ENCODE results near the gene SEC23B. TPM values are rescaled to one million over a fixed set of nuclear protein-coding genes. Genes with fewer than 3 reads are reported as not detected.
A peak's percentile ranks its signal among the peaks of the same experiment; 100 is the strongest.

Gene SEC23B
- polyA plus RNA-seq, 1 of the 3 experiments (the other 2 are of a cell fraction): 55.2 TPM

DNA sequence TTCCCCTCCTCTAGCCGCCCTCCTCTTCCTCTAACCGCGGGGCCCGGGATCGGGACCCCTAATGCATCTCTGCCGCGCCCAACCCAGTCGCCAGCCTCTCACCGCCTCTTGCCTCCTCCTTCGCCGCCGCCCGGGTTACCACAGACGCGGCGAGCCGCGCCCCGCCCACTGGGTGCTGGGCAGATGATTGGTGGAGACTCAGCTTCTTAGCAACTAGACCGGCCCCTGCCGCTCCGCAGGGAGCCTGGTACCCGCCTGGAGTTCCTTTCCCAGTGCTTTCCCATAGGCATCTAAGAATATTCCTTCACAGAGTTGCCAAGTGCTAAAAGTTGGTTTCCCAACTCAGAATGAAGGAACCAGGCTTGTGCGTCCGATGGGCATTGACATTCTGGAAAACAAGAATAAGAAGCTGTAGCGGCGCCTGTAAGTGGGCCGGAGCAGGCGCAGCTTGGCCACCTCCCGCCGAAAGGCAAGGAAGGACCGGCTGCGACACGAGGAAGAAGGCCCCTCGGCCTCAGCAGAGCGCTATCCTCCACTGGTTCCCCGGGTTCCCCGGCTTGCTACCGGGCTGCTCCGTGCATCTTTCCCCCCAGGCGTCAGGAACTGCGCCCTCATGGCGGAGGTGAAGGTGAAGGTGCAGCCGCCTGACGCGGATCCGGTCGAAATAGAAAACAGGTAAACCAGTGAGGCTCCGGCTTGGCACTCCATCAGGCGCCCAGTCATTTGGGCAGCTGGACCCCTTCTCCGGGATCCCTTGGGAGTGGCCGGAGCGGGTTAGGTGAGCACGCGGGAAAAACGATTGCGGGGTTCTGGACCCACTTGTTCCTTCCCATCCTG lies 40.6 kb upstream of the SEC23B start, which contains the start of the genes DZANK1 and POLR3F (continued):
- TF ChIP-seq, protein P1, sequence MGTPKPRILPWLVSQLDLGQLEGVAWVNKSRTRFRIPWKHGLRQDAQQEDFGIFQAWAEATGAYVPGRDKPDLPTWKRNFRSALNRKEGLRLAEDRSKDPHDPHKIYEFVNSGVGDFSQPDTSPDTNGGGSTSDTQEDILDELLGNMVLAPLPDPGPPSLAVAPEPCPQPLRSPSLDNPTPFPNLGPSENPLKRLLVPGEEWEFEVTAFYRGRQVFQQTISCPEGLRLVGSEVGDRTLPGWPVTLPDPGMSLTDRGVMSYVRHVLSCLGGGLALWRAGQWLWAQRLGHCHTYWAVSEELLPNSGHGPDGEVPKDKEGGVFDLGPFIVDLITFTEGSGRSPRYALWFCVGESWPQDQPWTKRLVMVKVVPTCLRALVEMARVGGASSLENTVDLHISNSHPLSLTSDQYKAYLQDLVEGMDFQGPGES (IDR thresholded peaks at IDR 0.05; ENCODE audit: low read depth, low read length): no peak
- TF ChIP-seq SMC3 (IDR thresholded peaks at IDR 0.05; ENCODE audit: low read depth, low read length) (no peak), CHD2 (IDR thresholded peaks at IDR 0.05; ENCODE audit: low read length, partially characterized antibody) (peak; percentile 52), SIN3A (IDR thresholded peaks at IDR 0.05; ENCODE audit: borderline replicate concordance, low read depth, low read length) (peak; percentile 70; the same call in 1 of the 2 replicates), TEAD4 (IDR thresholded peaks at IDR 0.05; ENCODE audit: borderline replicate concordance, insufficient read depth) (no peak), EZH2phosphoT487 (IDR thresholded peaks at IDR 0.05; ENCODE audit: borderline replicate concordance, low read depth) (no peak), NFIC (IDR thresholded peaks at IDR 0.05; ENCODE audit: borderline replicate concordance) (no peak), TCF12 (IDR thresholded peaks at IDR 0.05) (0 out of 2 replicates have a peak, but pooled peaks have one; percentile 32), TAF1 (IDR thresholded peaks at IDR 0.05; ENCODE audit: borderline replicate concordance, low read depth, low read length) (peak; percentile 55; the same call in 1 of the 2 replicates), MXI1 (IDR thresholded peaks at IDR 0.05; ENCODE audit: low read depth, low read length) (peak; percentile 68; the same call in 1 of the 2 replicates), JUND (IDR thresholded peaks at IDR 0.05) (no peak), RAD21 (IDR thresholded peaks at IDR 0.05; ENCODE audit: low read length) (no peak), NRF1 (IDR thresholded peaks at IDR 0.05; ENCODE audit: low read depth, low read length) (no peak), POLR2AphosphoS5 (IDR thresholded peaks at IDR 0.05; ENCODE audit: low read depth, low read length) (peak; percentile 70), GATA2 (CRISPR knock-in tag; IDR thresholded peaks at IDR 0.05) (no peak), ELF1 (IDR thresholded peaks at IDR 0.05) (peak; percentile 27; the same call in 1 of the 2 replicates), RCOR1 (IDR thresholded peaks at IDR 0.05; ENCODE audit: low read length) (no peak)
- TF ChIP-seq, protein P2, sequence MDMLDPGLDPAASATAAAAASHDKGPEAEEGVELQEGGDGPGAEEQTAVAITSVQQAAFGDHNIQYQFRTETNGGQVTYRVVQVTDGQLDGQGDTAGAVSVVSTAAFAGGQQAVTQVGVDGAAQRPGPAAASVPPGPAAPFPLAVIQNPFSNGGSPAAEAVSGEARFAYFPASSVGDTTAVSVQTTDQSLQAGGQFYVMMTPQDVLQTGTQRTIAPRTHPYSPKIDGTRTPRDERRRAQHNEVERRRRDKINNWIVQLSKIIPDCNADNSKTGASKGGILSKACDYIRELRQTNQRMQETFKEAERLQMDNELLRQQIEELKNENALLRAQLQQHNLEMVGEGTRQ (IDR thresholded peaks at IDR 0.05; ENCODE audit: borderline replicate concordance, low read depth, low read length): no peak
- TF ChIP-seq, protein P3, sequence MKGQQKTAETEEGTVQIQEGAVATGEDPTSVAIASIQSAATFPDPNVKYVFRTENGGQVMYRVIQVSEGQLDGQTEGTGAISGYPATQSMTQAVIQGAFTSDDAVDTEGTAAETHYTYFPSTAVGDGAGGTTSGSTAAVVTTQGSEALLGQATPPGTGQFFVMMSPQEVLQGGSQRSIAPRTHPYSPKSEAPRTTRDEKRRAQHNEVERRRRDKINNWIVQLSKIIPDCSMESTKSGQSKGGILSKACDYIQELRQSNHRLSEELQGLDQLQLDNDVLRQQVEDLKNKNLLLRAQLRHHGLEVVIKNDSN (IDR thresholded peaks at IDR 0.05; ENCODE audit: borderline replicate concordance, low read depth): no peak
- TF ChIP-seq, protein P4, sequence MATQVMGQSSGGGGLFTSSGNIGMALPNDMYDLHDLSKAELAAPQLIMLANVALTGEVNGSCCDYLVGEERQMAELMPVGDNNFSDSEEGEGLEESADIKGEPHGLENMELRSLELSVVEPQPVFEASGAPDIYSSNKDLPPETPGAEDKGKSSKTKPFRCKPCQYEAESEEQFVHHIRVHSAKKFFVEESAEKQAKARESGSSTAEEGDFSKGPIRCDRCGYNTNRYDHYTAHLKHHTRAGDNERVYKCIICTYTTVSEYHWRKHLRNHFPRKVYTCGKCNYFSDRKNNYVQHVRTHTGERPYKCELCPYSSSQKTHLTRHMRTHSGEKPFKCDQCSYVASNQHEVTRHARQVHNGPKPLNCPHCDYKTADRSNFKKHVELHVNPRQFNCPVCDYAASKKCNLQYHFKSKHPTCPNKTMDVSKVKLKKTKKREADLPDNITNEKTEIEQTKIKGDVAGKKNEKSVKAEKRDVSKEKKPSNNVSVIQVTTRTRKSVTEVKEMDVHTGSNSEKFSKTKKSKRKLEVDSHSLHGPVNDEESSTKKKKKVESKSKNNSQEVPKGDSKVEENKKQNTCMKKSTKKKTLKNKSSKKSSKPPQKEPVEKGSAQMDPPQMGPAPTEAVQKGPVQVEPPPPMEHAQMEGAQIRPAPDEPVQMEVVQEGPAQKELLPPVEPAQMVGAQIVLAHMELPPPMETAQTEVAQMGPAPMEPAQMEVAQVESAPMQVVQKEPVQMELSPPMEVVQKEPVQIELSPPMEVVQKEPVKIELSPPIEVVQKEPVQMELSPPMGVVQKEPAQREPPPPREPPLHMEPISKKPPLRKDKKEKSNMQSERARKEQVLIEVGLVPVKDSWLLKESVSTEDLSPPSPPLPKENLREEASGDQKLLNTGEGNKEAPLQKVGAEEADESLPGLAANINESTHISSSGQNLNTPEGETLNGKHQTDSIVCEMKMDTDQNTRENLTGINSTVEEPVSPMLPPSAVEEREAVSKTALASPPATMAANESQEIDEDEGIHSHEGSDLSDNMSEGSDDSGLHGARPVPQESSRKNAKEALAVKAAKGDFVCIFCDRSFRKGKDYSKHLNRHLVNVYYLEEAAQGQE (IDR thresholded peaks at IDR 0.05; ENCODE audit: low read depth, low read length): no peak
- TF ChIP-seq, protein P5, sequence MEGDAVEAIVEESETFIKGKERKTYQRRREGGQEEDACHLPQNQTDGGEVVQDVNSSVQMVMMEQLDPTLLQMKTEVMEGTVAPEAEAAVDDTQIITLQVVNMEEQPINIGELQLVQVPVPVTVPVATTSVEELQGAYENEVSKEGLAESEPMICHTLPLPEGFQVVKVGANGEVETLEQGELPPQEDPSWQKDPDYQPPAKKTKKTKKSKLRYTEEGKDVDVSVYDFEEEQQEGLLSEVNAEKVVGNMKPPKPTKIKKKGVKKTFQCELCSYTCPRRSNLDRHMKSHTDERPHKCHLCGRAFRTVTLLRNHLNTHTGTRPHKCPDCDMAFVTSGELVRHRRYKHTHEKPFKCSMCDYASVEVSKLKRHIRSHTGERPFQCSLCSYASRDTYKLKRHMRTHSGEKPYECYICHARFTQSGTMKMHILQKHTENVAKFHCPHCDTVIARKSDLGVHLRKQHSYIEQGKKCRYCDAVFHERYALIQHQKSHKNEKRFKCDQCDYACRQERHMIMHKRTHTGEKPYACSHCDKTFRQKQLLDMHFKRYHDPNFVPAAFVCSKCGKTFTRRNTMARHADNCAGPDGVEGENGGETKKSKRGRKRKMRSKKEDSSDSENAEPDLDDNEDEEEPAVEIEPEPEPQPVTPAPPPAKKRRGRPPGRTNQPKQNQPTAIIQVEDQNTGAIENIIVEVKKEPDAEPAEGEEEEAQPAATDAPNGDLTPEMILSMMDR (IDR thresholded peaks at IDR 0.05): no peak
- TF ChIP-seq, protein P6, sequence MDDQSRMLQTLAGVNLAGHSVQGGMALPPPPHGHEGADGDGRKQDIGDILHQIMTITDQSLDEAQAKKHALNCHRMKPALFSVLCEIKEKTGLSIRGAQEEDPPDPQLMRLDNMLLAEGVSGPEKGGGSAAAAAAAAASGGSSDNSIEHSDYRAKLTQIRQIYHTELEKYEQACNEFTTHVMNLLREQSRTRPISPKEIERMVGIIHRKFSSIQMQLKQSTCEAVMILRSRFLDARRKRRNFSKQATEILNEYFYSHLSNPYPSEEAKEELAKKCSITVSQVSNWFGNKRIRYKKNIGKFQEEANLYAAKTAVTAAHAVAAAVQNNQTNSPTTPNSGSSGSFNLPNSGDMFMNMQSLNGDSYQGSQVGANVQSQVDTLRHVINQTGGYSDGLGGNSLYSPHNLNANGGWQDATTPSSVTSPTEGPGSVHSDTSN (IDR thresholded peaks at IDR 0.05): no peak

Measured in SK-N-SH (cell line).